Fibroblast of lung (primary cell): Measurements from ENCODE around the gene MARCHF6. TPM values are rescaled to one million over a fixed set of nuclear protein-coding genes. Genes with fewer than 3 reads are reported as not detected.
"Not testable (repeated sequence)": the region's sequence is repeated elsewhere in the genome, so short reads cannot be mapped to it uniquely, and the experiment has no call there.

Source experiments
- DNase-seq, 2 donors: peaks; one replicate each; pipeline versions ENCODE4 v3.0.0 to v3.0.0-alpha.2; 2010; ENCODE audit warnings: low read depth in 2 of 2
- H2AFZ ChIP-seq: 2 replicates; pipeline ENCODE4 v1.5.1; 2012; ENCODE audit warnings: low read length, control low read depth, inconsistent platforms
- H3K27ac ChIP-seq: 2 replicates; pipeline ENCODE4 v1.5.1; 2011; ENCODE audit warnings: low read length, control low read depth; ENCODE audit not compliant: insufficient read depth
- H3K27me3 ChIP-seq: 2 replicates; pipeline ENCODE4 v1.5.1; 2011; ENCODE audit warnings: mild to moderate bottlenecking, low read length; ENCODE audit not compliant: control insufficient read depth, insufficient read depth
- H3K36me3 ChIP-seq: 2 replicates; pipeline ENCODE4 v1.5.1; 2011; ENCODE audit warnings: low read length; ENCODE audit not compliant: control insufficient read depth, insufficient read depth
- H3K4me1 ChIP-seq: 2 replicates; pipeline ENCODE4 v1.5.1; 2011; ENCODE audit warnings: low read length; ENCODE audit not compliant: control insufficient read depth, insufficient read depth; ENCODE audit errors: extremely low read depth
- H3K4me2 ChIP-seq: 2 replicates; pipeline ENCODE4 v1.5.1; 2011; ENCODE audit warnings: low read length, control low read depth; ENCODE audit not compliant: insufficient read depth; ENCODE audit errors: extremely low read depth
- H3K4me3 ChIP-seq, 4 experiments: fragments of 200-600 bp in 1 of 4; sonication (generic) in 1 of 4; replicated peaks in 1 of 4; 2 replicates each; pipeline ENCODE4 v1.5.1; 2011 to 2016; ENCODE audit warnings: low read length in 4 of 4, low read depth in 3 of 4, mild to moderate bottlenecking in 3 of 4, control low read depth in 2 of 4, inconsistent platforms in 1 of 4, mixed read lengths in 1 of 4; ENCODE audit not compliant: insufficient read depth in 1 of 4; ENCODE audit errors: control extremely low read depth in 1 of 4
- H3K79me2 ChIP-seq: 2 replicates; pipeline ENCODE4 v1.5.1; 2012; ENCODE audit warnings: mild to moderate bottlenecking, low read length, inconsistent platforms; ENCODE audit not compliant: control insufficient read depth, insufficient read depth
- H3K9ac ChIP-seq: 2 replicates; pipeline ENCODE4 v1.5.1; 2011; ENCODE audit warnings: mild to moderate bottlenecking, low read length, control low read depth; ENCODE audit not compliant: insufficient read depth
- H3K9me3 ChIP-seq: 2 replicates; pipeline ENCODE4 v1.5.1; 2012; ENCODE audit warnings: low read depth, low read length; ENCODE audit not compliant: control insufficient read depth, insufficient read depth
- H4K20me1 ChIP-seq: 2 replicates; pipeline ENCODE4 v1.5.1; 2011; ENCODE audit warnings: low read length; ENCODE audit not compliant: control insufficient read depth, insufficient read depth; ENCODE audit errors: extremely low read depth
- CTCF ChIP-seq, 2 donors: IDR thresholded peaks in 1 of 2; conservative IDR thresholded peaks in 1 of 2; 1 replicate in 1 of 2; 2 replicates in 1 of 2; pipeline ENCODE4 v1.5.1; 2011 to 2012; ENCODE audit warnings: low read length in 2 of 2, control low read depth in 1 of 2, inconsistent platforms in 1 of 2, low read depth in 1 of 2, mild to moderate bottlenecking in 1 of 2
- EZH2 ChIP-seq: IDR thresholded peaks from 2 replicates; pipeline ENCODE4 v1.5.1; 2012; ENCODE audit warnings: low read length, control low read depth, mild to moderate bottlenecking; ENCODE audit errors: missing control alignments
- polyA plus RNA-seq, 2 donors: library from polyadenylated mRNA; depleted of rRNA in 1 of 2; stranded (reverse) in 1 of 2; unstranded in 1 of 2; fragments of >200 nt; gene quantifications; 2 replicates each; pipeline ENCODE4 v1.2.1, GENCODE V29; 2011 to 2012; ENCODE audit warnings: missing spikeins in 1 of 2
- total RNA-seq: library from RNA; depleted of rRNA; stranded (reverse); fragments of >200 nt; gene quantifications from 2 replicates; pipeline ENCODE4 v1.2.1, GENCODE V29; 2014

The MARCHF6 gene
- total and polyA plus RNA-seq, 2 donors (not counting 1 experiment from before 2014, with no cell fraction given), result 67.9 to 142 TPM

GRCh38 chr5:10343486-10343885 lies 10.0 kb upstream of the MARCHF6 start:
- DNase-seq, result peak in 1 of 2 donors; percentile 52
- H3K9me3 ChIP-seq, result no peaks in the 10 kb centered on the region
- no peaks in the 10 kb centered on the region for H3K27me3 ChIP-seq
- no peak overlapping the region for H3K27ac ChIP-seq
- no peak overlapping the region for H3K9ac ChIP-seq
- TF ChIP-seq CTCF (conservative IDR thresholded peaks at IDR 0.05 in 1 of 2, IDR thresholded peaks at IDR 0.05 in 1 of 2; ENCODE audit: low read depth in 1 of 2, low read length in 2 of 2) (no peak), EZH2 (no peak)
- no peaks in the 10 kb centered on the region for H3K36me3 ChIP-seq
- no peak overlapping the region for H3K4me2 ChIP-seq
- no peaks in the 10 kb centered on the region for H3K79me2 ChIP-seq
- no peak overlapping the region for H3K4me3 ChIP-seq
- H2AFZ ChIP-seq, result no peak overlapping the region
- H4K20me1 ChIP-seq, result no peaks in the 10 kb centered on the region
- no peaks in the 10 kb centered on the region for H3K4me1 ChIP-seq

GRCh38 chr5:10344461-10345106 lies 8.9 kb upstream of the MARCHF6 start:
- H3K4me3 ChIP-seq, H3K36me3 ChIP-seq, H3K4me1 ChIP-seq, H3K79me2 ChIP-seq, DNase-seq, H4K20me1 ChIP-seq, H2AFZ ChIP-seq, H3K9me3 ChIP-seq, H3K27ac ChIP-seq, H3K27me3 ChIP-seq, H3K9ac ChIP-seq, H3K4me2 ChIP-seq: not testable (repeated sequence)

GRCh38 chr5:10348258-10348657 lies 5.2 kb upstream of the MARCHF6 start:
- Histone ChIP-seq H4K20me1 (no peaks in the 10 kb centered on the region), H3K79me2 (no peaks in the 10 kb centered on the region), H3K9me3 (no peaks in the 10 kb centered on the region), H3K27me3 (no peaks in the 10 kb centered on the region), H3K4me3 (no peak overlapping the region), H3K4me1 (peaks cover 8% of the 10 kb centered on the region), H3K36me3 (no peaks in the 10 kb centered on the region), H2AFZ (no peak overlapping the region), H3K9ac (no peak overlapping the region), H3K4me2 (no peak overlapping the region), H3K27ac (no peak overlapping the region)
- no peak for DNase-seq
- TF ChIP-seq CTCF (conservative IDR thresholded peaks at IDR 0.05 in 1 of 2, IDR thresholded peaks at IDR 0.05 in 1 of 2; ENCODE audit: low read depth in 1 of 2, low read length in 2 of 2) (no peak), EZH2 (no peak)
